HG03025 (cell line): ENCODE data around the gene ZNF384.
"Not testable (repeated sequence)": the region's sequence is repeated elsewhere in the genome, so short reads cannot be mapped to it uniquely, and the experiment has no call there.

Experiments
- ATAC-seq: cut with Tn5 transposase; IDR thresholded peaks from one replicate; pipeline ENCODE4 v1.9.1; 2021; ENCODE audit warnings: mild to moderate bottlenecking, moderate library complexity; ENCODE audit not compliant: unreplicated experiment, low FRiP score

The ZNF384 gene

GRCh38 chr12:6688999-6689882 is at the start of gene ZNF384:
Gene ZNF384, minus strand, starts transcription at chr12:6689375. Its CDS starts 9,855 bp downstream, at chr12:6679520.
- peak; percentile 88 for ATAC-seq

DNA sequence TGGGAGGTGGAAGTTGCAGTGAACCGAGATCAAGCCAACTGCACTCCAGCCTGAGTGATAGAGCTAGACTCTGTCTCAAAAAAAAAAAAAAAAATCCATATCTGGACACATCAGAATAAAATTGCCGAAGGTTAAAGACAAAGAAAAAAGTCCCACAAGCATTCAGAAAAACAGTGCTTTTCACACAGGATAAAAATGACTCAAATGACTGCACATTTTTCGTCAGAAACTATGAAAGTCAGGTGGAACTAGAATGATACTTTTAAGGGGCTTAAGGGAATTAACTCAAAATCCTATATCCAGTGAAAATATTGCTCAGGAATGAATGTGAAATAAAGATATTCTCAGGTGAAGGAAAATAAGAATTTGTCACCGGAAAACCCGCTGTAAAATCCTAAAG is 47.6 kb upstream of the ZNF384 start:
- no peak for ATAC-seq

DNA sequence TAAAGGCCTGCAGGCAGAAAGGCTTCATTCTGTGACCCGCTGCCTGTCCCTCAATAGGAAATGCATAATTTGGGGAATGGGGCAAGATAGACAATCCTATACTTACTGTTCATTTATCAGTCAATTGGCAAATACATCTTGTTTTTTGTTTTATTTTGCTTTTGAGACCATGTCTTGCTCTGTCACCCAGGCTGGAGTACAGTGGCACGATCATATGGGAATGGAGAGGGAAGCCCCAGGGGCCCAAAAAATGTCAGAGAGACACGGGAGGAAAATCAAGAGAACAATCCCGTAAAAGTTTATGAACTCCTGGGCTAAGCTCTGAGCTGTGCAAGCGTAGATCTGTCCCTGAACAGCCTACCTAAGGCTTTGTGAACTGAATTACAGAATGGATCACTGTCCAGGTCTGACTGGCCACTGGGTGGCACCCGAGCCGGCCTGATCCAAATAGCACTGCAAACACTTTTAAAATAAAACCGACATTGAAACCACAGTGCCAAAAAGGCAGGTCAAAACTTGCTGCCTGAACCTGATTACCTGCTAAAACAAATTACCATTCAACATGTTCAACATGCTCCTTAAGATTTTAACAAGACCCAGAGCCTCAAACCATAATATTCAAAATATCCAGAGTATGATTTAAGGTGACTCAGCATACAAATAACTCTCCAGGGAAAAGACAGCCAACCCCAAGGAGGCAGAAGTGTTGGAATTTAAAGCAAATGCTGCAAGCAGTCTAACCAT is 46.4 kb upstream of the ZNF384 start:
- no peak for ATAC-seq

- ATAC-seq, result no peak
Observed at GRCh38 chr12:6734506-6735387, 45.6 kb upstream of the ZNF384 start.

DNA sequence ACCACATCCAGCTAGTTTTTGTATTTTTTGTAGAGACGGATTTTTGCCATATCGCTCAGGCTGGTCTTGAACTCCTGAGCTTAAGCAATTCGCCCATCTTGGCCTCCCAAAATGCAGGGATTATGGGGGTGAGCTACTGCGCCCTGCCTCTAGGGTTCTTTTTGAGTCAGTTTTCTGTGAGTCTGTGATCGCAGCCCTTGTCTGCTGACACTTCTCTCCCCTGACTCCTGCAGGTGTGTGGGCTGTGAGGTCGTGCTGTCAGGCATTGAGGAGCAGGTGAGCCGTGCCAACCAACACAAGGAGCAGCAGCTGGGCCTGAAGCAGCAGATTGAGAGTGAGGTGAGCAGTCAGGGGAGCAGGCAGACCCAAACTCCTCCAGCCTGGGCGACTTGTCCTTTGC is 41.0 kb upstream of the ZNF384 start:
- no peak for ATAC-seq

- ATAC-seq, result no peak
Observed at GRCh38 chr12:6729186-6729585, 40.0 kb upstream of the ZNF384 start.

GRCh38 chr12:6725350-6725749 is 36.2 kb upstream of the ZNF384 start:
- ATAC-seq, result no peak

DNA sequence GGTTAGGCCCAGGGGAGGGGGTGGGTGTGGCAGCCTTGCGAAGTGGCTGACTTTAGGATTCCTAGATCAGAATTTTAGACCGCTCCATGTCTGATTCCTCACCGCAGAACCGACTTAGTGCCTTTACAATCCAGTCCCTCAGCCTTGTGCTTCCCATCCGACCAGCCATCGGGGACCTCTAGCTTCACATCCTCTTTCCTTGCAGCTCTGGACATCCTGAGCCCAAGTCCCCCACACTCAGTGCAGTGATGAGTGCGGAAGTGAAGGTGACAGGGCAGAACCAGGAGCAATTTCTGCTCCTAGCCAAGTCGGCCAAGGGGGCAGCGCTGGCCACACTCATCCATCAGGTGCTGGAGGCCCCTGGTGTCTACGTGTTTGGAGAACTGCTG is 35.2 kb upstream of the ZNF384 start:
- ATAC-seq, result no peak

- ATAC-seq, result peak; percentile 93
Observed at GRCh38 chr12:6723607-6724408, 34.6 kb upstream of the ZNF384 start, which contains the start of gene COPS7A. Gene COPS7A, plus strand, starts transcription at chr12:6724046. Its CDS starts 611 bp downstream, at chr12:6724657.

- no peak for ATAC-seq
Observed at GRCh38 chr12:6722863-6723262, 33.7 kb upstream of the ZNF384 start.

DNA sequence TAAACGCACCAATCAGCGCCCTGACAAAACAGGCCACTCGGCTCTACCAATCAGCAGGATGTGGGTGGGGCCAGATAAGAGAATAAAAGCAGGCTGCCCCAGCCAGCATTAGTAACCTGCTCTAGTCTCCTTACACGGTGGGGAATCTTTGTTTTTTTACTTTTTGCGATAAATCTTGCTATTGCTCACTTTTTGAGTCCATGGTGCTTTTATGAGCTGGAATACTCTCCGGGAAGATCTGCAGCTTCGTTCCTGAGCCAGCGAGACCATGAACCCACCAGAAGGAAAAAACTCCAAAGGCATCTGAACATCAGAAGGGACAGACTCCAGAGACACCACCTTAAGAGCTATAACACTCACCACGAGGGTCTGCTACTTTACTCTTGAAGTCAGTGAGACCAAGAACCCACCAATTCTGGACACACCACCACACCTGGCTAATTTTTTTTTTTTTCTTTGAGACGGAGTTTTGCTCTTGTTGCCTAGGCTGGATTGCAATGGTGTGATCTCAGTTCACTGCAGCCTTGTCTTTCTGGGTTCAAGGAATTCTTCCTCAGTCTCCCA is 27.8 kb upstream of the ZNF384 start:
- no peak for ATAC-seq

DNA sequence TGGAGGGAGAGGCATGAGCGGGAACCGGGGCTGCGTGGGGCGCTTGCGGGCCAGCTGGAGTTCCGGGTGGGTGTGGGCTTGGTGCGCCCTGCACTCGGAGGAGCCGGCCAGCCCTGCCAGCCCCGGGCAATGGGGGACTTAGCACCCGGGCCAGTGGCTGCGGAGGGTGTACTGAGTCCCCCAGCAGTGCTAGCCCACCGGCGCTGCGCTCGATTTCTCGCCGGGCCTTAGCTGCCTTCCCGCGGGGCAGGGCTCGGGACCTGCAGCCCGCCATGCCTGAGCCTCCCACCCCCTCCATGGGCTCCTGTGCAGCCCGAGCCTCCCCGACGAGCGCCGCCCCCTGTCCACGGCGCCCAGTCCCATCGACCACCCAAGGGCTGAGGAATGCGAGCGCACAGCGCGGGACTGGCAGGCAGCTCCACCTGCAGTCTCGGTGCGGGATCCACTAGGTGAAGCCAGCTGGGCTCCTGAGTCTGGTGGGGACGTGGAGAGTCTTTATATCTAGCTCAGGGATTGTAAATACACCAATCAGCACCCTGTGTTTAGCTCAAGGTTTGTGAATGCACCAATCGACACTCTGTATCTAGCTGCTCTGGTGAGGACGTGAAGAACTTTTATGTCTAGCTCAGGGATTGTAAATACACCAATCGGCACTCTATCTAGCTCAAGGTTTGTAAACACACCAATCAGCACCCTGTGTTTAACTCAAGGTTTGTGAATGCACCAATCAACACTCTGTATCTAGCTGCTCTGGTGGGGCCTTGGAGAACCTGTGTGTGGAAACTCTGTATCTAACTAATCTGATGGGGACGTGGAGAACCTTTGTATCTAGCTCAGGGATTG is 27.1 kb upstream of the ZNF384 start:
- not testable (repeated sequence) for ATAC-seq

DNA sequence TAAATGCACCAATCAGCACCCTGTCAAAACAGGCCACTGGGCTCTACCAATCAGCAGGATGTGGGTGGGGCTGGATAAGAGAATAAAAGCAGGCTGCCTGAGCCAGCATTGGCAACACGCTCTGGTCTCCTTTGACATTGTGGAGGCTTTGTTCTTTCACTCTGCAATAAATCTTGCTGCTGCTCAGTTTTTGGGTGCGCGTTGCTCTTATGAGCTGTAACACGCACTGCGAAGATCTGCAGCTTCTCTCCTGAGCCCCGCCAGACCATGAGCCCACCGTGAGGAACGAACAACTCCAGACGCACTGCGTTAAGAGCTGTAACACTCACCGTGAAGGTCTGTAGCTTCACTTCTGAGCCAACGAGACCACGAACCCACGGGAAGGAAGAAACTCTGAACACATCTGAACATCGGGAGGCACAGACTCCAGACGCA is 19.8 kb upstream of the ZNF384 start:
- no peak for ATAC-seq

GRCh38 chr12:6708351-6708750 is 19.2 kb upstream of the ZNF384 start:
- ATAC-seq, result not testable (repeated sequence)

DNA sequence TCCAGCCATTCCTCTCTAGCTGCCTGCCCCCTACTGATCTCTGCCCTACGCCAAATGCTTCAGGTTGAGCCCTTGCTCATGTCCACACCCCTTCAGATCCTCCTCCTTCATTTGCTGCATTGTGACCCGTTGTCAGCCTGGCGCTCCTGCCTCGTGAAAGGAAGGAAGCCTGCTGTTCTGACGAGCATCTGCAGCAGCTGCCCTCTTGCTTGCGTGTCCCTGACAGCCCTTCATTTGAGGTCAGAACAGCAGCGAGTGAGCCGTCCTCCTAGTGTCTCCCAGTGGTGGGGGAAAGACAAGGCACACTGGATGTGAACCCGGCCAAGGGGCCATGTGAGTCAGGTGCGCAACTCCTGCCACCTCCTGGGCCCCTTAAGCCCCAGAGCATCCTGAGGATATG is 14.5 kb upstream of the ZNF384 start:
- no peak for ATAC-seq

- ATAC-seq, result no peak
Observed at GRCh38 chr12:6701078-6701768, 12.0 kb upstream of the ZNF384 start.

DNA sequence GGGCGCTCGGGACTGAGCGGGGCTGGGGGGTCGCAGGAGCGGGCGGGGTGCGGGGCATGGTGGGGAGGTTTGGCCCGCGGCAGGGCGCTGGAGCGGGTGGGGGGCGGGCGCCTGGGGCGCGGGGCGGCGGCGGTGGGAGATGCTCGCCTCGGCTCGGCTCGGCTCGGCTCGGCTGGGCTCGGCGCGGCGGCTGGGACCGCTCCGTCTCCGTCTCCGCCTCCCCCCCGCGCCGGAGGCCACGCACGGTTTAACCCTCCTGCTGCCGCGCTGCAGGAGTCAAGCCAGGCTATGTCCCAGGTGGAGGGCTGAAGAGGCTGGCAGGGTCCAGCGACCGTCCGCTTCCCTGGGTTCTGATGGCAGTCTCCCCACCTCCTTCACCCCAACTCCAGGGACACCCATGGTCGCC is 11.5 kb upstream of the ZNF384 start, which contains the start of gene PIANP:
PIANP (minus strand) TSS at position 170 of the 406 bp plus-strand sequence. CDS start 2,754 bp downstream, outside the sequence.
- ATAC-seq, result no peak
